OCI-M2 (cell line): ENCODE data around the gene ZNF738.
"Not testable (repeated sequence)": the region's sequence is repeated elsewhere in the genome, so short reads cannot be mapped to it uniquely, and the experiment has no call there.

Experiments
- DNase-seq: peaks from one replicate; lab custom pipeline; 2025; ENCODE audit not compliant: unreplicated experiment; lab: John Stamatoyannopoulos, UW

The ZNF738 gene

GRCh38 chr19:21358768-21359451 lies at the start of gene ZNF738:
Gene ZNF738 (plus strand): TSS chr19:21359000. CDS start chr19:21359141, 141 bp downstream.
- DNase-seq = peak; percentile 63

- not testable (repeated sequence) for DNase-seq
Observed at GRCh38 chr19:21312807-21313206, 46.0 kb upstream of the ZNF738 start.

GRCh38 chr19:21314676-21315075 lies 44.1 kb upstream of the ZNF738 start:
- no peak for DNase-seq

- no peak for DNase-seq
Observed at GRCh38 chr19:21317821-21318220, 41.0 kb upstream of the ZNF738 start.

- no peak for DNase-seq
Observed at GRCh38 chr19:21321134-21321533, 37.7 kb upstream of the ZNF738 start.

GRCh38 chr19:21321996-21322395 lies 36.8 kb upstream of the ZNF738 start:
- DNase-seq = no peak

- DNase-seq = no peak
Observed at GRCh38 chr19:21322528-21322927, 36.3 kb upstream of the ZNF738 start.

- no peak for DNase-seq
Observed at GRCh38 chr19:21323000-21323399, 35.8 kb upstream of the ZNF738 start.

- no peak for DNase-seq
Observed at GRCh38 chr19:21326169-21326568, 32.6 kb upstream of the ZNF738 start.

GRCh38 chr19:21328406-21328805 lies 30.4 kb upstream of the ZNF738 start:
- DNase-seq = no peak

- peak; percentile 67 for DNase-seq
Observed at GRCh38 chr19:21328885-21329605, 29.8 kb upstream of the ZNF738 start, which contains the start of gene ZNF708. Gene ZNF708 (minus strand): TSS chr19:21329410. CDS start chr19:21329212, 198 bp downstream.

GRCh38 chr19:21335721-21336120 lies 23.1 kb upstream of the ZNF738 start:
- DNase-seq = no peak

- DNase-seq = not testable (repeated sequence)
Observed at GRCh38 chr19:21344841-21345240, 14.0 kb upstream of the ZNF738 start.

GRCh38 chr19:21352830-21353229 lies 6.0 kb upstream of the ZNF738 start:
- no peak for DNase-seq

GRCh38 chr19:21362291-21362690 lies 3.5 kb downstream of the ZNF738 start:
- DNase-seq = no peak

GRCh38 chr19:21383980-21384582 lies 25.3 kb downstream of the ZNF738 start:
- no peak for DNase-seq

- no peak for DNase-seq
Observed at GRCh38 chr19:21396121-21396520, 37.3 kb downstream of the ZNF738 start.

- peak; percentile 91 for DNase-seq
Observed at GRCh38 chr19:21396893-21397572, 38.2 kb downstream of the ZNF738 start, which contains the start of gene ZNF493. Gene ZNF493 (plus strand): TSS chr19:21397133. CDS start chr19:21397238, 105 bp downstream.

GRCh38 chr19:21398851-21399250 lies 40.1 kb downstream of the ZNF738 start:
- no peak for DNase-seq

GRCh38 chr19:21402303-21402985 lies 43.6 kb downstream of the ZNF738 start:
- DNase-seq = no peak

- no peak for DNase-seq
Observed at GRCh38 chr19:21410166-21410565, 51.4 kb downstream of the ZNF738 start.
